Activated CD4-positive, alpha-beta T cell treated with anti-CD3 and anti-CD28 coated beads, Interleukin-2, amount 10 ng/mL, durations not matched to agents 24 days and 14 days (primary cell): ENCODE results near the gene PRPF6. TPM values are rescaled to one million over a fixed set of nuclear protein-coding genes. Genes with fewer than 3 reads are reported as not detected.

Experiments
- total RNA-seq: library from RNA; stranded (reverse); gene quantifications from 2 replicates; pipeline ENCODE4 v1.2.3, GENCODE V29; 2022

The PRPF6 gene
- total RNA-seq, 1 donor from 2014 or later: 79.5 TPM

Other genes with a start within 250 kb of the PRPF6 start
- gene LIME1, start 244.5 kb upstream of the PRPF6 start, total RNA-seq: 10.1 and 12.2 TPM in 2 replicates
- 41.0 and 43.6 TPM in 2 replicates for gene SLC2A4RG, start 241.4 kb upstream of the PRPF6 start, total RNA-seq
- 0.84 and 1.0 TPM in 2 replicates for gene ZBTB46, start 149.9 kb upstream of the PRPF6 start, total RNA-seq
- 0.19 TPM in 1 of 2 replicates, not detected in the other for gene ABHD16B, start 119.6 kb upstream of the PRPF6 start, total RNA-seq
- 75.9 and 78.8 TPM in 2 replicates for gene TPD52L2, start 115.9 kb upstream of the PRPF6 start, total RNA-seq
- gene DNAJC5, start 86.0 kb upstream of the PRPF6 start, total RNA-seq: 42.3 and 43.1 TPM in 2 replicates
- 48.1 and 49.5 TPM in 2 replicates for gene UCKL1, start 24.7 kb upstream of the PRPF6 start, total RNA-seq
- 26.0 and 26.9 TPM in 2 replicates for gene ZNF512B, start 11.2 kb upstream of the PRPF6 start, total RNA-seq
- 34.4 and 37.5 TPM in 2 replicates for gene SAMD10, start 1.5 kb upstream of the PRPF6 start, total RNA-seq
- 5.5 and 6.8 TPM in 2 replicates for gene C20orf204, start 55.0 kb downstream of the PRPF6 start, total RNA-seq
- 0.84 and 0.92 TPM in 2 replicates for gene SOX18, start 68.5 kb downstream of the PRPF6 start, total RNA-seq
- 35.4 and 36.8 TPM in 2 replicates for gene TCEA2, start 82.1 kb downstream of the PRPF6 start, total RNA-seq
- gene RGS19, start 98.4 kb downstream of the PRPF6 start, total RNA-seq: 50.0 TPM in 2 replicates
- 0.23 and 0.28 TPM in 2 replicates for gene OPRL1, start 99.0 kb downstream of the PRPF6 start, total RNA-seq
- 0.23 TPM in 1 of 2 replicates, not detected in the other for gene LKAAEAR1, start 103.3 kb downstream of the PRPF6 start, total RNA-seq
- gene NPBWR2, start 126.4 kb downstream of the PRPF6 start, total RNA-seq: not detected in 2 replicates
- gene MYT1, start 183.3 kb downstream of the PRPF6 start, total RNA-seq: not detected in 2 replicates